HEK293 (cell line): ENCODE data around the gene OR4F15.
"Not testable (repeated sequence)": the region's sequence is repeated elsewhere in the genome, so short reads cannot be mapped to it uniquely, and the experiment has no call there.

Experiments used
- BCL6B ChIP-seq: fragments of 450-650 bp; formaldehyde crosslinking; IDR thresholded peaks from 2 replicates; pipeline ENCODE4 v1.5.1; 2017; ENCODE audit warnings: missing biosample characterization, missing genetic modification characterization
- CTCF ChIP-seq: fragments of 450-650 bp; formaldehyde crosslinking; IDR thresholded peaks from 2 replicates; pipeline ENCODE4 v1.5.1; 2016; ENCODE audit warnings: missing biosample characterization, missing genetic modification characterization
- REST ChIP-seq: fragments of 450-650 bp; formaldehyde crosslinking; IDR thresholded peaks from 2 replicates; pipeline ENCODE4 v1.5.1; 2016; ENCODE audit warnings: missing biosample characterization, missing genetic modification characterization
- SALL2 ChIP-seq: fragments of 450-650 bp; formaldehyde crosslinking; IDR thresholded peaks from 2 replicates; pipeline ENCODE4 v1.5.0; 2017; ENCODE audit warnings: missing biosample characterization, mild to moderate bottlenecking, missing genetic modification characterization, borderline replicate concordance
- ZNF169 ChIP-seq: fragments of 450-650 bp; formaldehyde crosslinking; IDR thresholded peaks from 2 replicates; pipeline ENCODE4 v1.5.1; 2016; ENCODE audit warnings: missing biosample characterization, missing genetic modification characterization
- ZNF24 ChIP-seq: fragments of 450-650 bp; formaldehyde crosslinking; IDR thresholded peaks from 2 replicates; pipeline ENCODE4 v1.5.1; 2016; ENCODE audit warnings: missing biosample characterization, missing genetic modification characterization
- ZNF311 ChIP-seq: fragments of 450-650 bp; formaldehyde crosslinking; IDR thresholded peaks from 2 replicates; pipeline ENCODE4 v1.5.1; 2017; ENCODE audit warnings: missing biosample characterization, missing genetic modification characterization, borderline replicate concordance
- ZNF416 ChIP-seq: fragments of 450-650 bp; formaldehyde crosslinking; IDR thresholded peaks from 2 replicates; pipeline ENCODE4 v1.5.1; 2016; ENCODE audit warnings: missing biosample characterization, missing genetic modification characterization
- ZNF449 ChIP-seq: fragments of 450-650 bp; formaldehyde crosslinking; IDR thresholded peaks from 2 replicates; pipeline ENCODE4 v1.5.1; 2017; ENCODE audit warnings: missing biosample characterization, mild to moderate bottlenecking, missing genetic modification characterization, moderate library complexity
- ZNF596 ChIP-seq: fragments of 450-650 bp; IDR thresholded peaks from 2 replicates; pipeline ENCODE4 v1.5.0; 2018; ENCODE audit warnings: missing biosample characterization, mild to moderate bottlenecking, missing genetic modification characterization, moderate library complexity
- ZNF707 ChIP-seq: fragments of 450-650 bp; formaldehyde crosslinking; IDR thresholded peaks from 2 replicates; pipeline ENCODE4 v1.5.1; 2016; ENCODE audit warnings: missing biosample characterization, missing genetic modification characterization

GRCh38 chr15:101778576-101778975 is 33.4 kb upstream of the OR4F15 start:
- not testable (repeated sequence) for TF ChIP-seq SALL2 (tag by site-specific recombination); CTCF (tag by site-specific recombination); ZNF416 (tag by site-specific recombination); ZNF24 (tag by site-specific recombination); ZNF449; REST (tag by site-specific recombination); ZNF707 (tag by site-specific recombination); ZNF311 (tag by site-specific recombination); ZNF596 (tag by site-specific recombination); ZNF169; BCL6B (tag by site-specific recombination)
